ENCODE data around the gene ZNF470. TPM values are rescaled to one million over a fixed set of nuclear protein-coding genes. Genes with fewer than 3 reads are reported as not detected.

ZNF470 gene
- total and polyA plus RNA-seq, 2 of the 13 experiments (the other 11 are each of a cell fraction or from before 2014, with no cell fraction given) = not detected

DNA sequence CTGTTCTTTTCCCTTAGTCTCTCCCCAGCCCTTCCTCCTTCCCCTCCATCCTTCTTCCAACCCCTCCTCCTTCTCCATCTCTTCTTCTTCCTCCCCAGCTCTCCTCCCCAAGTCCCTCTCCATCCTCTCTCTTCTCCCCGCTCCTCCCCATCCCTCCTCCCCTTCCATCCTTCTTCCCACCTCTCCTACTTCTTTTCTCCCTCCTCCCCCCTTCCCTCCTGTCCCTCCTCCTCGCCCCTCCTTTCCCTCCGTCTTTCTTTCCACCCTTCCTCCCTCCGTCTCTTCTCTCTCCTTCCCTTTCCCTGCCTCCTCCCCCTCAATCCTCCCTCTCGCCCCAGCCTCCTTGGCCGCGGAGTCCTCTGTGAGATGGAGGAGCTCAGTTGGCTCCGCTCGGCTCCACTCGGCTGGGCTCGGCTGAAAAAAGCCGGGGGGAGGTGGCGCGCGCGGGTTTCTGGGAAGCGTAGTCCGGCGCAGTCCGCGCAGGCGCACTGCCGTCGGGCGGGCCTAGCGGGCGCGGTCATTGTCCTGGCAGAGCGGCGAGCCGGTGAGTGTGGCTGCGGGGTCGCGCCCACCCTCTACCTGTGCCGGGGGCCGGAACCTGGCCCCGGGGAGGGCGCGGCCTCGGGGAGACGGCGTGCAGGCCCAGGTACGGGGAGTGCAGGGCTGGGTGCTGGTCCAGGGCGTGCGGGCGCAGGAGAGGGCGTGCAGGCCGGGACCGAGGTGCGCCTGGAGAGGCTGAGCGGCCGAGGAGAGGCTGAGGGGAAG lies 27.7 kb downstream of the ZNF470 start, which contains the start of gene ZNF71 (continued):
- TF ChIP-seq, protein P1, sequence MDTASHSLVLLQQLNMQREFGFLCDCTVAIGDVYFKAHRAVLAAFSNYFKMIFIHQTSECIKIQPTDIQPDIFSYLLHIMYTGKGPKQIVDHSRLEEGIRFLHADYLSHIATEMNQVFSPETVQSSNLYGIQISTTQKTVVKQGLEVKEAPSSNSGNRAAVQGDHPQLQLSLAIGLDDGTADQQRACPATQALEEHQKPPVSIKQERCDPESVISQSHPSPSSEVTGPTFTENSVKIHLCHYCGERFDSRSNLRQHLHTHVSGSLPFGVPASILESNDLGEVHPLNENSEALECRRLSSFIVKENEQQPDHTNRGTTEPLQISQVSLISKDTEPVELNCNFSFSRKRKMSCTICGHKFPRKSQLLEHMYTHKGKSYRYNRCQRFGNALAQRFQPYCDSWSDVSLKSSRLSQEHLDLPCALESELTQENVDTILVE (CRISPR knock-in tag; IDR thresholded peaks at IDR 0.05) = no peak
- TF ChIP-seq ZNF256 (CRISPR knock-in tag; conservative IDR thresholded peaks at IDR 0.05) (0 out of 2 replicates have a peak, but pooled peaks have one; percentile 50), KAT8 (CRISPR knock-in tag; IDR thresholded peaks at IDR 0.05) (peak; percentile 45; the same call in 1 of the 2 replicates), SNAI1 (CRISPR knock-in tag; IDR thresholded peaks at IDR 0.05; ENCODE audit: borderline replicate concordance) (no peak), NCOA1 (CRISPR knock-in tag; IDR thresholded peaks at IDR 0.05) (peak; percentile 51; the same call in 1 of the 2 replicates), ZNF124 (CRISPR knock-in tag; IDR thresholded peaks at IDR 0.05) (no peak), TARDBP (CRISPR knock-in tag; IDR thresholded peaks at IDR 0.05) (peak; percentile 52), TMF1 (CRISPR knock-in tag; IDR thresholded peaks at IDR 0.05; ENCODE audit: low read depth) (peak; percentile 84; the same call in 1 of the 2 replicates)
- TF ChIP-seq, protein P2, sequence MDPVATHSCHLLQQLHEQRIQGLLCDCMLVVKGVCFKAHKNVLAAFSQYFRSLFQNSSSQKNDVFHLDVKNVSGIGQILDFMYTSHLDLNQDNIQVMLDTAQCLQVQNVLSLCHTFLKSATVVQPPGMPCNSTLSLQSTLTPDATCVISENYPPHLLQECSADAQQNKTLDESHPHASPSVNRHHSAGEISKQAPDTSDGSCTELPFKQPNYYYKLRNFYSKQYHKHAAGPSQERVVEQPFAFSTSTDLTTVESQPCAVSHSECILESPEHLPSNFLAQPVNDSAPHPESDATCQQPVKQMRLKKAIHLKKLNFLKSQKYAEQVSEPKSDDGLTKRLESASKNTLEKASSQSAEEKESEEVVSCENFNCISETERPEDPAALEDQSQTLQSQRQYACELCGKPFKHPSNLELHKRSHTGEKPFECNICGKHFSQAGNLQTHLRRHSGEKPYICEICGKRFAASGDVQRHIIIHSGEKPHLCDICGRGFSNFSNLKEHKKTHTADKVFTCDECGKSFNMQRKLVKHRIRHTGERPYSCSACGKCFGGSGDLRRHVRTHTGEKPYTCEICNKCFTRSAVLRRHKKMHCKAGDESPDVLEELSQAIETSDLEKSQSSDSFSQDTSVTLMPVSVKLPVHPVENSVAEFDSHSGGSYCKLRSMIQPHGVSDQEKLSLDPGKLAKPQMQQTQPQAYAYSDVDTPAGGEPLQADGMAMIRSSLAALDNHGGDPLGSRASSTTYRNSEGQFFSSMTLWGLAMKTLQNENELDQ (CRISPR knock-in tag; IDR thresholded peaks at IDR 0.05; ENCODE audit: borderline replicate concordance) = no peak
- TF ChIP-seq, protein P3, sequence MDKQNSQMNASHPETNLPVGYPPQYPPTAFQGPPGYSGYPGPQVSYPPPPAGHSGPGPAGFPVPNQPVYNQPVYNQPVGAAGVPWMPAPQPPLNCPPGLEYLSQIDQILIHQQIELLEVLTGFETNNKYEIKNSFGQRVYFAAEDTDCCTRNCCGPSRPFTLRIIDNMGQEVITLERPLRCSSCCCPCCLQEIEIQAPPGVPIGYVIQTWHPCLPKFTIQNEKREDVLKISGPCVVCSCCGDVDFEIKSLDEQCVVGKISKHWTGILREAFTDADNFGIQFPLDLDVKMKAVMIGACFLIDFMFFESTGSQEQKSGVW (CRISPR knock-in tag; IDR thresholded peaks at IDR 0.05; ENCODE audit: borderline replicate concordance) = no peak
- TF ChIP-seq, protein P4, sequence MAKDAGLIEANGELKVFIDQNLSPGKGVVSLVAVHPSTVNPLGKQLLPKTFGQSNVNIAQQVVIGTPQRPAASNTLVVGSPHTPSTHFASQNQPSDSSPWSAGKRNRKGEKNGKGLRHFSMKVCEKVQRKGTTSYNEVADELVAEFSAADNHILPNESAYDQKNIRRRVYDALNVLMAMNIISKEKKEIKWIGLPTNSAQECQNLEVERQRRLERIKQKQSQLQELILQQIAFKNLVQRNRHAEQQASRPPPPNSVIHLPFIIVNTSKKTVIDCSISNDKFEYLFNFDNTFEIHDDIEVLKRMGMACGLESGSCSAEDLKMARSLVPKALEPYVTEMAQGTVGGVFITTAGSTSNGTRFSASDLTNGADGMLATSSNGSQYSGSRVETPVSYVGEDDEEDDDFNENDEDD (CRISPR knock-in tag; IDR thresholded peaks at IDR 0.05; ENCODE audit: borderline replicate concordance) = peak; percentile 25; the same call in 1 of the 2 replicates
- TF ChIP-seq, protein P5, sequence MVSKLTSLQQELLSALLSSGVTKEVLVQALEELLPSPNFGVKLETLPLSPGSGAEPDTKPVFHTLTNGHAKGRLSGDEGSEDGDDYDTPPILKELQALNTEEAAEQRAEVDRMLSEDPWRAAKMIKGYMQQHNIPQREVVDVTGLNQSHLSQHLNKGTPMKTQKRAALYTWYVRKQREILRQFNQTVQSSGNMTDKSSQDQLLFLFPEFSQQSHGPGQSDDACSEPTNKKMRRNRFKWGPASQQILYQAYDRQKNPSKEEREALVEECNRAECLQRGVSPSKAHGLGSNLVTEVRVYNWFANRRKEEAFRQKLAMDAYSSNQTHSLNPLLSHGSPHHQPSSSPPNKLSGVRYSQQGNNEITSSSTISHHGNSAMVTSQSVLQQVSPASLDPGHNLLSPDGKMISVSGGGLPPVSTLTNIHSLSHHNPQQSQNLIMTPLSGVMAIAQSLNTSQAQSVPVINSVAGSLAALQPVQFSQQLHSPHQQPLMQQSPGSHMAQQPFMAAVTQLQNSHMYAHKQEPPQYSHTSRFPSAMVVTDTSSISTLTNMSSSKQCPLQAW (CRISPR knock-in tag; IDR thresholded peaks at IDR 0.05) = peak; percentile 33; the same call in 1 of the 2 replicates
- TF ChIP-seq, protein P6, sequence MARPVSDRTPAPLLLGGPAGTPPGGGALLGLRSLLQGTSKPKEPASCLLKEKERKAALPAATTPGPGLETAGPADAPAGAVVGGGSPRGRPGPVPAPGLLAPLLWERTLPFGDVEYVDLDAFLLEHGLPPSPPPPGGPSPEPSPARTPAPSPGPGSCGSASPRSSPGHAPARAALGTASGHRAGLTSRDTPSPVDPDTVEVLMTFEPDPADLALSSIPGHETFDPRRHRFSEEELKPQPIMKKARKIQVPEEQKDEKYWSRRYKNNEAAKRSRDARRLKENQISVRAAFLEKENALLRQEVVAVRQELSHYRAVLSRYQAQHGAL (CRISPR knock-in tag; IDR thresholded peaks at IDR 0.05; ENCODE audit: not compliant biosample characterization) = peak; percentile 86
